ENCODE data around the gene VSIG1. TPM values are rescaled to one million over a fixed set of nuclear protein-coding genes. Genes with fewer than 3 reads are reported as not detected.

VSIG1 gene
- total and polyA plus RNA-seq, 2 of the 13 experiments (the other 11 are each of a cell fraction or from before 2014, with no cell fraction given), result 0.01 TPM; not detected in 1

DNA sequence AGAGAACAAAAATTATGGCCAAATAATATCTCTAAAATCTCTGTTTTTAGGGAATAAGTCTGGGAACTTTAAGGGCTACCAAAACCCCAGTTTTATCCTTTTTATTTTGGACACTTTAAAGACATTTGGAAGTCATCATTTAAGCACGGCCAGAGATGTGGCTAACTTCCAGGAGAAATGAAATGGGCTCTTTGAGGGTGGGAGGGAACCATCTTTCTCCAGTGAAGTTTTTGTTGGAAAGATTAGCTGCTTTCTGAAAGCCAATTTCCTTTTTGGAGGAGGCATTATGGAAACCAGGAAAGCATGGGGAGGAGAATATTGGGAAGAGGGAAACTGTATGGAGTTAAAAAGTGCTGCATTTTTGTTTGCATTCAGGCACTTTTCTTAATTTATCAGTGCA lies 4.8 kb downstream of the VSIG1 start:
- no peaks in the 10 kb centered on the region for H3K9me3 ChIP-seq (ENCODE audit: low read length)
- DNase-seq (ENCODE audit: low spot score), result no peak
- intact Hi-C loops (cut with micrococcal nuclease; ENCODE audit: unreplicated experiment), result no loop called here
- no peak overlapping the region for H3K27ac ChIP-seq (ENCODE audit: extremely low read length, insufficient read depth, low read length)
- in situ Hi-C loops (cut with HindIII; ENCODE audit: extremely low pct_ligation_motif_present, low pct_unique_long_range_greater_than_20kb), result no loop called here
- TF ChIP-seq ZKSCAN5 (CRISPR knock-in tag; IDR thresholded peaks at IDR 0.05) (no peak), GATAD1 (CRISPR knock-in tag; IDR thresholded peaks at IDR 0.05) (no peak), TP53 (CRISPR knock-in tag; conservative IDR thresholded peaks at IDR 0.05) (no peak), ZNF766 (CRISPR knock-in tag; IDR thresholded peaks at IDR 0.05; ENCODE audit: borderline replicate concordance) (no peak), ZFYVE20 (CRISPR knock-in tag; IDR thresholded peaks at IDR 0.05; ENCODE audit: borderline replicate concordance, low read depth) (no peak), RXRA (CRISPR knock-in tag; IDR thresholded peaks at IDR 0.05) (no peak), SALL1 (CRISPR knock-in tag; IDR thresholded peaks at IDR 0.05) (no peak), ZNF709 (CRISPR knock-in tag; IDR thresholded peaks at IDR 0.05) (no peak), ZNF772 (CRISPR knock-in tag; IDR thresholded peaks at IDR 0.05) (no peak), CHD4 (IDR thresholded peaks at IDR 0.05; ENCODE audit: borderline replicate concordance, low read length) (no peak), JUNB (CRISPR knock-in tag; IDR thresholded peaks at IDR 0.05; ENCODE audit: borderline replicate concordance) (no peak), ARNTL (CRISPR knock-in tag; IDR thresholded peaks at IDR 0.05) (no peak), NFYB (CRISPR knock-in tag; IDR thresholded peaks at IDR 0.05) (no peak)
- TF ChIP-seq, protein P1, sequence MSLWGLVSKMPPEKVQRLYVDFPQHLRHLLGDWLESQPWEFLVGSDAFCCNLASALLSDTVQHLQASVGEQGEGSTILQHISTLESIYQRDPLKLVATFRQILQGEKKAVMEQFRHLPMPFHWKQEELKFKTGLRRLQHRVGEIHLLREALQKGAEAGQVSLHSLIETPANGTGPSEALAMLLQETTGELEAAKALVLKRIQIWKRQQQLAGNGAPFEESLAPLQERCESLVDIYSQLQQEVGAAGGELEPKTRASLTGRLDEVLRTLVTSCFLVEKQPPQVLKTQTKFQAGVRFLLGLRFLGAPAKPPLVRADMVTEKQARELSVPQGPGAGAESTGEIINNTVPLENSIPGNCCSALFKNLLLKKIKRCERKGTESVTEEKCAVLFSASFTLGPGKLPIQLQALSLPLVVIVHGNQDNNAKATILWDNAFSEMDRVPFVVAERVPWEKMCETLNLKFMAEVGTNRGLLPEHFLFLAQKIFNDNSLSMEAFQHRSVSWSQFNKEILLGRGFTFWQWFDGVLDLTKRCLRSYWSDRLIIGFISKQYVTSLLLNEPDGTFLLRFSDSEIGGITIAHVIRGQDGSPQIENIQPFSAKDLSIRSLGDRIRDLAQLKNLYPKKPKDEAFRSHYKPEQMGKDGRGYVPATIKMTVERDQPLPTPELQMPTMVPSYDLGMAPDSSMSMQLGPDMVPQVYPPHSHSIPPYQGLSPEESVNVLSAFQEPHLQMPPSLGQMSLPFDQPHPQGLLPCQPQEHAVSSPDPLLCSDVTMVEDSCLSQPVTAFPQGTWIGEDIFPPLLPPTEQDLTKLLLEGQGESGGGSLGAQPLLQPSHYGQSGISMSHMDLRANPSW (CRISPR knock-in tag; IDR thresholded peaks at IDR 0.05; ENCODE audit: borderline replicate concordance), result no peak
- 0% methylated on average over 1 of the region's 1 CpG for WGBS (ENCODE audit: low lambda C conversion rate)
- no peak overlapping the region for H3K4me2 ChIP-seq (ENCODE audit: low read depth, low read length)
- no peak overlapping the region for H3K4me3 ChIP-seq (replicated peaks in 1 of 3; ENCODE audit: insufficient read depth in 1 of 3, low read depth in 2 of 3, low read length in 3 of 3)
- no peak for ATAC-seq
- ChIA-PET POLR2A (no interaction called here), CTCF (ENCODE audit: low intra/inter-chr PET ratio, low total read pairs) (no interaction called here)
- BruUV-seq (replicated peaks), result no TSS peak
- no peaks in the 10 kb centered on the region for H3K36me3 ChIP-seq (replicated peaks in 1 of 2; ENCODE audit: control insufficient read depth in 1 of 2, insufficient read depth in 2 of 2, low read length in 2 of 2)
- no peaks in the 10 kb centered on the region for H4K20me1 ChIP-seq (ENCODE audit: insufficient read depth, low read length)
- no peak for FAIRE-seq
- H3K9ac ChIP-seq (ENCODE audit: insufficient read depth, low read depth, low read length), result no peak overlapping the region
- no peak overlapping the region for H2AFZ ChIP-seq (ENCODE audit: low read length)
- no peaks in the 10 kb centered on the region for H3K27me3 ChIP-seq (ENCODE audit: control insufficient read depth in 1 of 2, insufficient read depth in 2 of 2, low read length in 2 of 2)
- no peaks in the 10 kb centered on the region for H3K4me1 ChIP-seq (ENCODE audit: insufficient read depth, low read length)
- no peaks in the 10 kb centered on the region for H3K79me2 ChIP-seq (ENCODE audit: insufficient read depth, low read length)

All from HepG2 (cell line).